Endothelial cell of umbilical vein (primary cell): ENCODE data around the gene MARVELD1. TPM values are rescaled to one million over a fixed set of nuclear protein-coding genes. Genes with fewer than 3 reads are reported as not detected.

ENCODE experiments used
- BruUV-seq: library from RNA; stranded (reverse); fragments of 400-500 nt; replicated peaks from 2 replicates; lab custom pipeline; 2021; lab: Mats Ljungman, UMichigan
- CTCF ChIA-PET: fragments of 300-600, 350-600 bp; sonication (Branson Sonifier 250); formaldehyde crosslinking; loops from one replicate; lab custom pipeline; 2021; ENCODE audit warnings: antibody characterized with exemption, inconsistent platforms; lab: Charles Lee
- POLR2A ChIA-PET: fragments of 300-600, 350-600 bp; sonication (Branson Sonifier 250); formaldehyde crosslinking; loops from one replicate; lab custom pipeline; 2021; ENCODE audit warnings: antibody characterized with exemption, inconsistent platforms; lab: Charles Lee
- DNase-seq: peaks from one replicate; pipeline ENCODE4 v3.0.0-alpha.2; 2011; ENCODE audit warnings: low read depth, low spot score
- FAIRE-seq: peaks from 2 replicates; lab custom pipeline; 2011; peaks lifted over from hg19 to GRCh38; lab: Jason Lieb, UNC
- H2AFZ ChIP-seq: 2 replicates; pipeline ENCODE4 v1.6.0; 2012; ENCODE audit warnings: low read depth, low read length, control low read depth, inconsistent platforms
- H3K27ac ChIP-seq: 2 replicates; pipeline ENCODE4 v1.5.1; 2011; ENCODE audit warnings: low read depth, mild to moderate bottlenecking, control low read depth, low read length, moderate library complexity; ENCODE audit not compliant: insufficient read depth
- H3K27me3 ChIP-seq, 2 experiments: 2 replicates each; pipeline versions ENCODE4 v1.6.0 to v1.6.1; 2011; ENCODE audit warnings: low read length in 2 of 2, mixed read lengths in 1 of 2; ENCODE audit not compliant: control insufficient read depth in 2 of 2, insufficient read depth in 2 of 2
- H3K36me3 ChIP-seq, 2 experiments: 2 replicates in 1 of 2; 3 replicates in 1 of 2; pipeline ENCODE4 v1.5.1; 2011; ENCODE audit warnings: low read length in 2 of 2, mild to moderate bottlenecking in 1 of 2, moderate library complexity in 1 of 2; ENCODE audit not compliant: control insufficient read depth in 2 of 2, insufficient read depth in 2 of 2; ENCODE audit errors: extremely low read depth in 1 of 2
- H3K4me1 ChIP-seq: 3 replicates; pipeline ENCODE4 v1.5.1; 2011; ENCODE audit warnings: mild to moderate bottlenecking, low read length; ENCODE audit not compliant: control insufficient read depth, insufficient read depth; ENCODE audit errors: extremely low read depth
- H3K4me2 ChIP-seq: 2 replicates; pipeline ENCODE4 v1.6.1; 2011; ENCODE audit warnings: low read length, control low read depth, mixed read lengths; ENCODE audit not compliant: insufficient read depth
- H3K4me3 ChIP-seq, 3 experiments: fragments of 200-600 bp in 1 of 3; sonication (generic), shearing (Covaris generic) in 1 of 3; replicated peaks in 1 of 3; 2 replicates each; pipeline ENCODE4 v1.5.1; 2011 to 2016; ENCODE audit warnings: control low read depth in 3 of 3, low read length in 3 of 3, mild to moderate bottlenecking in 2 of 3, inconsistent platforms in 1 of 3, low read depth in 1 of 3, moderate library complexity in 1 of 3; ENCODE audit not compliant: insufficient read depth in 1 of 3
- H3K79me2 ChIP-seq: 2 replicates; pipeline ENCODE4 v1.6.0; 2012; ENCODE audit warnings: low read length, inconsistent platforms; ENCODE audit not compliant: control insufficient read depth, insufficient read depth
- H3K9ac ChIP-seq: replicated peaks from 2 replicates; pipeline ENCODE3; 2011; ENCODE audit warnings: low read length, control low read depth; ENCODE audit not compliant: insufficient read depth; ENCODE audit errors: extremely low read depth
- H3K9me1 ChIP-seq: replicated peaks from 3 replicates; pipeline ENCODE4 v1.6.0; 2011; ENCODE audit warnings: mild to moderate bottlenecking, low read length; ENCODE audit not compliant: control insufficient read depth, insufficient read depth; ENCODE audit errors: extremely low read depth
- H3K9me3 ChIP-seq: replicated peaks from 2 replicates; pipeline ENCODE4 v1.5.1; 2012; ENCODE audit warnings: low read length, inconsistent platforms; ENCODE audit not compliant: control insufficient read depth, insufficient read depth
- H4K20me1 ChIP-seq: replicated peaks from 2 replicates; pipeline ENCODE3; 2011; ENCODE audit warnings: mild to moderate bottlenecking, low read length; ENCODE audit not compliant: control insufficient read depth, insufficient read depth; ENCODE audit errors: extremely low read depth
- EZH2 ChIP-seq: IDR thresholded peaks from 2 replicates; pipeline ENCODE4 v1.6.1; 2012; ENCODE audit warnings: borderline replicate concordance, low read depth, mild to moderate bottlenecking, moderate library complexity, low read length, inconsistent platforms; ENCODE audit not compliant: severe bottlenecking
- FOS ChIP-seq: IDR thresholded peaks from 2 replicates; pipeline ENCODE4 v1.6.1; 2011; ENCODE audit warnings: mild to moderate bottlenecking, low read length, moderate library complexity, borderline replicate concordance; ENCODE audit not compliant: insufficient read depth
- GATA2 ChIP-seq: IDR thresholded peaks from 2 replicates; pipeline ENCODE4 v1.7.0; 2011; ENCODE audit warnings: low read depth, mild to moderate bottlenecking, moderate library complexity, mixed read lengths, low read length; ENCODE audit not compliant: insufficient read length, insufficient read depth
- JUN ChIP-seq: IDR thresholded peaks from 2 replicates; pipeline ENCODE4 v1.6.1; 2011; ENCODE audit warnings: borderline replicate concordance, low read depth; ENCODE audit not compliant: insufficient read length, insufficient read depth
- MYC ChIP-seq: IDR thresholded peaks from one replicate; pipeline ENCODE4 v1.6.1; 2011; ENCODE audit warnings: mild to moderate bottlenecking, low read depth, low read length
- POLR2A ChIP-seq: IDR thresholded peaks from 2 replicates; pipeline ENCODE4 v1.6.1; 2012; ENCODE audit warnings: low read depth, mild to moderate bottlenecking, control low read depth, low read length
- POLR2AphosphoS5 ChIP-seq: IDR thresholded peaks from 2 replicates; pipeline ENCODE4 v1.6.1; 2012; ENCODE audit warnings: low read depth, mild to moderate bottlenecking, control low read depth, low read length, moderate library complexity; ENCODE audit not compliant: insufficient read depth
- dilution Hi-C: fragments of 300-500 bp; cut with MboI; formaldehyde crosslinking; loops from one replicate; pipeline ENCODE4 v1.15.0; 2019; ENCODE audit warnings: low sequenced_read_pairs; ENCODE audit not compliant: extremely low pct_ligation_motif_present
- intact Hi-C: fragments of 100-400 bp; cut with micrococcal nuclease; formaldehyde crosslinking; loops from one replicate; pipeline ENCODE4 v1.10.0; 2022
- polyA plus RNA-seq, 4 experiments: library from polyadenylated mRNA; depleted of rRNA in 3 of 4; stranded (reverse) in 3 of 4; unstranded in 1 of 4; fragments of >200 nt; gene quantifications; 2 replicates each; pipeline versions ENCODE4 v1.2.1 to v1.2.3, GENCODE V29; 2011 to 2012; ENCODE audit warnings: missing spikeins in 1 of 4
- total RNA-seq: library from RNA; stranded (reverse); gene quantifications from 2 replicates; pipeline ENCODE4 v1.2.3, GENCODE V29; 2021
- TF ChIP-seq, protein P1 (sequence below): IDR thresholded peaks from 2 replicates; pipeline ENCODE4 v1.6.1; 2011; ENCODE audit not compliant: insufficient read depth, insufficient read length
- TF ChIP-seq, protein P2 (sequence below), 2 donors: IDR thresholded peaks; 1 replicate in 1 of 2; 2 replicates in 1 of 2; pipeline ENCODE4 v1.5.1; 2011; ENCODE audit warnings: low read length in 2 of 2, mild to moderate bottlenecking in 2 of 2, moderate library complexity in 2 of 2, control low read depth in 1 of 2, inconsistent platforms in 1 of 2, low read depth in 1 of 2; ENCODE audit not compliant: insufficient read depth in 1 of 2; ENCODE audit errors: extremely low read depth in 1 of 2

MARVELD1 gene
- total and polyA plus RNA-seq, 2 donors (not counting 3 experiments of a cell fraction or from before 2014, with no cell fraction given), result 67.3 to 78.3 TPM

DNA sequence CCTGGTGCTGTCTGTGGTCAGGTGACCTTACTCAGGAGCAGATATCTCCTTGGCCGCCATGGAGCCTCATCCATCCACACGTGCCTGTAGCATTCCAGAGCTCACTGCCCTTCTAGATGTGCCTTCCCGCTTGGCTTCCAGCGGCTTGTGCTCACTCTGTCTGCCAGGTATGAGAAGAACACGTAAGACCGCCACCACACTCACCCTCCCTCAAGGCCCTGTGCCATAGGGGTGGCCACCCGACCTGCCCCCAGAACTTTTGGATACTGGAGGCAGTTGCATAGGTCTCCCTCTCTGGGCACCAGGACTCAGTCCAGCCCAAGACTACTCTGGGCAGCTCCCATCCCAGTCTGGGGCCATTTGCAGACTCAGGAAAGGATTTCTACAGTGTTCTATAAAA is 4.1 kb downstream of the MARVELD1 start:
- DNase-seq (no peak), FAIRE-seq (no peak)
- dilution Hi-C loops, result no loop called here
- peaks cover 22% of the 10 kb centered on the region for H3K4me1 ChIP-seq
- H3K27me3 ChIP-seq, result no peaks in the 10 kb centered on the region
- H3K9me3 ChIP-seq, result no peaks in the 10 kb centered on the region
- intact Hi-C loops, result no loop called here
- POLR2A ChIA-PET, result no interaction called here
- TF ChIP-seq GATA2 (no peak), POLR2AphosphoS5 (no peak), POLR2A (no peak), MYC (no peak), EZH2 (no peak), FOS (no peak), JUN (no peak)
- TF ChIP-seq, protein P1, sequence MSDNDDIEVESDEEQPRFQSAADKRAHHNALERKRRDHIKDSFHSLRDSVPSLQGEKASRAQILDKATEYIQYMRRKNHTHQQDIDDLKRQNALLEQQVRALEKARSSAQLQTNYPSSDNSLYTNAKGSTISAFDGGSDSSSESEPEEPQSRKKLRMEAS, result no peak
- TF ChIP-seq, protein P2, sequence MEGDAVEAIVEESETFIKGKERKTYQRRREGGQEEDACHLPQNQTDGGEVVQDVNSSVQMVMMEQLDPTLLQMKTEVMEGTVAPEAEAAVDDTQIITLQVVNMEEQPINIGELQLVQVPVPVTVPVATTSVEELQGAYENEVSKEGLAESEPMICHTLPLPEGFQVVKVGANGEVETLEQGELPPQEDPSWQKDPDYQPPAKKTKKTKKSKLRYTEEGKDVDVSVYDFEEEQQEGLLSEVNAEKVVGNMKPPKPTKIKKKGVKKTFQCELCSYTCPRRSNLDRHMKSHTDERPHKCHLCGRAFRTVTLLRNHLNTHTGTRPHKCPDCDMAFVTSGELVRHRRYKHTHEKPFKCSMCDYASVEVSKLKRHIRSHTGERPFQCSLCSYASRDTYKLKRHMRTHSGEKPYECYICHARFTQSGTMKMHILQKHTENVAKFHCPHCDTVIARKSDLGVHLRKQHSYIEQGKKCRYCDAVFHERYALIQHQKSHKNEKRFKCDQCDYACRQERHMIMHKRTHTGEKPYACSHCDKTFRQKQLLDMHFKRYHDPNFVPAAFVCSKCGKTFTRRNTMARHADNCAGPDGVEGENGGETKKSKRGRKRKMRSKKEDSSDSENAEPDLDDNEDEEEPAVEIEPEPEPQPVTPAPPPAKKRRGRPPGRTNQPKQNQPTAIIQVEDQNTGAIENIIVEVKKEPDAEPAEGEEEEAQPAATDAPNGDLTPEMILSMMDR (IDR thresholded peaks at IDR 0.05; ENCODE audit: extremely low read depth in 1 of 2, insufficient read depth in 1 of 2, low read depth in 1 of 2, low read length in 2 of 2), result no peak
- no peak overlapping the region for H3K4me2 ChIP-seq
- H3K4me3 ChIP-seq, result no peak overlapping the region
- H2AFZ ChIP-seq, result no peak overlapping the region
- H3K36me3 ChIP-seq, result peaks cover 0 to 16% of the 10 kb centered on the region in 2 experiments
- TSS peak; percentile 4 for BruUV-seq
- H3K79me2 ChIP-seq, result peaks cover 34% of the 10 kb centered on the region
- H3K27ac ChIP-seq, result no peak overlapping the region
- H4K20me1 ChIP-seq, result no peaks in the 10 kb centered on the region
- CTCF ChIA-PET, result interaction anchor here (1.4 to 21.8 kb wide), 4 partner anchors 8 to 40 kb away, joined by 3 to 863 read pairs (median 434); partner anchors contain the start of genes MARVELD1 and ZFYVE27
- H3K9ac ChIP-seq, result no peak overlapping the region
- no peaks in the 10 kb centered on the region for H3K9me1 ChIP-seq
